ENCODE data around the gene TMPRSS9. TPM values are rescaled to one million over a fixed set of nuclear protein-coding genes. Genes with fewer than 3 reads are reported as not detected.

Gene TMPRSS9
- total and polyA plus RNA-seq, 4 donors: 0.05 to 0.37 (median 0.09) TPM; not detected in 1

GRCh38 chr19:2381148-2381820, 21.2 kb downstream of the TMPRSS9 start:
- no peak overlapping the region for H3K9ac ChIP-seq (ENCODE audit: insufficient read depth in 1 of 2, low read length in 2 of 2)
- no peak overlapping the region for H3K4me3 ChIP-seq
- no peaks in the 10 kb centered on the region for H3K36me3 ChIP-seq (ENCODE audit: control insufficient read depth in 4 of 4, insufficient read depth in 4 of 4, low read length in 4 of 4)
- H3K4me1 ChIP-seq (ENCODE audit: control insufficient read depth in 5 of 5, insufficient read depth in 5 of 5, low read length in 5 of 5): peaks cover 0 to 3% (median 0%) of the 10 kb centered on the region in 5 donors
- H3K27me3 ChIP-seq (ENCODE audit: control insufficient read depth in 3 of 3, insufficient read depth in 3 of 3, low read length in 2 of 3): no peaks in the 10 kb centered on the region
- H3K27ac ChIP-seq (ENCODE audit: low read depth in 1 of 2, low read length in 1 of 2): no peak overlapping the region
- ATAC-seq (ENCODE audit: insufficient read depth, low FRiP score) (no peak), DNase-seq (no peak)
- H3K9me3 ChIP-seq (ENCODE audit: control insufficient read depth in 4 of 4, insufficient read depth in 3 of 4, low read length in 3 of 4): peaks cover 0 to 10% (median 1%) of the 10 kb centered on the region in 4 donors
- whole genome bisulfite sequencing, 2 donors: 61 to 73% methylated on average over 18 of the region's 18 CpGs
- TF ChIP-seq CTCF (IDR thresholded peaks at IDR 0.05; ENCODE audit: control extremely low read depth, extremely low read depth): no peak

GRCh38 chr19:2382530-2383222, 22.6 kb downstream of the TMPRSS9 start:
- no peak for TF ChIP-seq CTCF (IDR thresholded peaks at IDR 0.05; ENCODE audit: control extremely low read depth, extremely low read depth)
- Histone ChIP-seq H3K9me3 (ENCODE audit: control insufficient read depth in 4 of 4, insufficient read depth in 3 of 4, low read length in 3 of 4) (peaks cover 0 to 11% (median 1%) of the 10 kb centered on the region in 4 donors), H3K9ac (ENCODE audit: insufficient read depth in 1 of 2, low read length in 2 of 2) (no peak overlapping the region), H3K36me3 (ENCODE audit: control insufficient read depth in 4 of 4, insufficient read depth in 4 of 4, low read length in 4 of 4) (no peaks in the 10 kb centered on the region), H3K4me1 (ENCODE audit: control insufficient read depth in 5 of 5, insufficient read depth in 5 of 5, low read length in 5 of 5) (peaks cover 0 to 3% (median 0%) of the 10 kb centered on the region in 5 donors), H3K27ac (ENCODE audit: low read depth in 1 of 2, low read length in 1 of 2) (no peak overlapping the region), H3K4me3 (no peak overlapping the region), H3K27me3 (ENCODE audit: control insufficient read depth in 3 of 3, insufficient read depth in 3 of 3, low read length in 2 of 3) (no peaks in the 10 kb centered on the region)
- no peak for ATAC-seq (ENCODE audit: insufficient read depth, low FRiP score)
- DNase-seq: no peak
- 89 to 92% methylated on average over 13 of the region's 13 CpGs for WGBS, 2 donors

- peaks cover 0 to 2% (median 0%) of the 10 kb centered on the region in 5 donors for H3K4me1 ChIP-seq (ENCODE audit: control insufficient read depth in 5 of 5, insufficient read depth in 5 of 5, low read length in 5 of 5)
- H3K27ac ChIP-seq (ENCODE audit: low read depth in 1 of 2, low read length in 1 of 2): no peak overlapping the region
- H3K9me3 ChIP-seq (ENCODE audit: control insufficient read depth in 4 of 4, insufficient read depth in 3 of 4, low read length in 3 of 4): peaks cover 0 to 10% (median 1%) of the 10 kb centered on the region in 4 donors
- DNase-seq (no peak), ATAC-seq (ENCODE audit: insufficient read depth, low FRiP score) (peak; percentile 23)
- 23 to 37% methylated on average over 29 to 37 of the region's 37 CpGs for WGBS, 2 donors
- TF ChIP-seq CTCF (IDR thresholded peaks at IDR 0.05; ENCODE audit: control extremely low read depth, extremely low read depth): no peak
- no peaks in the 10 kb centered on the region for H3K27me3 ChIP-seq (ENCODE audit: control insufficient read depth in 3 of 3, insufficient read depth in 3 of 3, low read length in 2 of 3)
- H3K36me3 ChIP-seq (ENCODE audit: control insufficient read depth in 4 of 4, insufficient read depth in 4 of 4, low read length in 4 of 4): no peaks in the 10 kb centered on the region
- no peak overlapping the region for H3K9ac ChIP-seq (ENCODE audit: insufficient read depth in 1 of 2, low read length in 2 of 2)
- H3K4me3 ChIP-seq: no peak overlapping the region
Measured at GRCh38 chr19:2385053-2385721, 25.1 kb downstream of the TMPRSS9 start.
